WTC11 (cell line): ENCODE data around the gene ADISSP. TPM values are rescaled to one million over a fixed set of nuclear protein-coding genes. Genes with fewer than 3 reads are reported as not detected.

Source experiments
- CBFB ChIP-seq: sonication (generic); formaldehyde crosslinking; IDR thresholded peaks from 2 replicates; pipeline ENCODE4 v1.8.1; 2022; ENCODE audit warnings: mild to moderate bottlenecking, low read depth, missing genetic modification reagents
- FOXP4 ChIP-seq: sonication (generic); formaldehyde crosslinking; IDR thresholded peaks from 2 replicates; pipeline ENCODE4 v1.8.0; 2022; ENCODE audit warnings: mild to moderate bottlenecking, missing genetic modification reagents
- ZNF396 ChIP-seq: fragments of 250-450 bp; sonication (Bioruptor Pico); IDR thresholded peaks from 2 replicates; pipeline ENCODE4 v1.8.0; 2021; ENCODE audit warnings: mild to moderate bottlenecking, moderate library complexity, borderline replicate concordance
- total RNA-seq: library from RNA; stranded (reverse); gene quantifications from 3 replicates; pipeline ENCODE4 v1.2.3, GENCODE V29; 2021

The ADISSP gene
- total RNA-seq, 1 experiment from 2014 or later = 129 TPM

DNA sequence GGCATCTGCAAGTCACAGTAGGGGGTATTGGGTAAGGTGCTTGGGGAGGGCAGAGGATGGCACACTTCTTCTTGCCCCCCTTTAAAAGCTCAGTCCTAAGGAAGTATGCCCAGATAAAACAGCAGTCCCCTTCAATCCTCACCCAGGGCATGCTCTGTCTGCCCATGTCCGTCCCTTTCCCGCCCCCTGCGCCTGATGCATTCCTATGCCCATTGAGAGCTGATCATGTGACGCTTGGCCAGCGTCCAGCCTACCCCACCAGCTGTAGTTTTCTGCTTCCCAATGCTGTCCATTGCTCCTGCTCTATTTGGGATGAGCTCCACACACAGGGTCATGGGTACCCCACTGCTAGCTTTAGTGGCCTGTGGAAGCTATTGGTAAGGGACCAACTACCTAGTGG is 63.5 kb downstream of the ADISSP start (continued):
- TF ChIP-seq FOXP4 (CRISPR knock-in tag) (no peak), ZNF396 (CRISPR knock-in tag) (no peak), CBFB (CRISPR knock-in tag) (no peak)

Other genes with a start within 250 kb of the ADISSP start
- gene GFRA4, start 104.4 kb downstream of the ADISSP start, total RNA-seq = not detected in 3 replicates
- gene ADAM33, start 85.7 kb downstream of the ADISSP start, total RNA-seq = 5.3 to 7.1 TPM (median 7.0 TPM) in 3 replicates
- gene SIGLEC1, start 55.2 kb downstream of the ADISSP start, total RNA-seq = 0.04 to 0.11 TPM in 2 of 3 replicates, not detected in the other
- 6.3 to 8.5 TPM (median 8.2 TPM) in 3 replicates for gene HSPA12B, start 35.1 kb downstream of the ADISSP start, total RNA-seq
- gene SPEF1, start 13.7 kb upstream of the ADISSP start, total RNA-seq = 0.41 to 0.72 TPM (median 0.64 TPM) in 3 replicates
- 55.3 to 58.7 TPM (median 57.6 TPM) in 3 replicates for gene CENPB, start 19.0 kb upstream of the ADISSP start, total RNA-seq
- 35.2 to 37.5 TPM (median 37.4 TPM) in 3 replicates for gene CDC25B, start 28.6 kb upstream of the ADISSP start, total RNA-seq
- 2.8 to 4.1 TPM (median 3.1 TPM) in 3 replicates for gene AP5S1, start 52.8 kb upstream of the ADISSP start, total RNA-seq
- gene MAVS, start 79.1 kb upstream of the ADISSP start, total RNA-seq = 23.4 to 26.0 TPM (median 24.4 TPM) in 3 replicates
- 60.3 to 63.7 TPM (median 62.7 TPM) in 3 replicates for gene PANK2, start 121.6 kb upstream of the ADISSP start, total RNA-seq
- gene RNF24, start 247.8 kb upstream of the ADISSP start, total RNA-seq = 11.0 to 12.5 TPM (median 11.7 TPM) in 3 replicates